Loucy (cell line): ENCODE data around the gene CRYL1.

ENCODE experiments used
- EZH2phosphoT487 ChIP-seq: fragments of 200-600 bp; IDR thresholded peaks from 2 replicates; pipeline ENCODE4 v1.6.1; 2018; ENCODE audit warnings: antibody characterized with exemption, mild to moderate bottlenecking, moderate library complexity, borderline replicate concordance
- TF ChIP-seq, protein P1 (sequence below): fragments of 200-600 bp; sonication (generic); conservative IDR thresholded peaks from 2 replicates; pipeline ENCODE4 v1.5.1; 2014; ENCODE audit warnings: mild to moderate bottlenecking, antibody characterized with exemption, low read length

DNA sequence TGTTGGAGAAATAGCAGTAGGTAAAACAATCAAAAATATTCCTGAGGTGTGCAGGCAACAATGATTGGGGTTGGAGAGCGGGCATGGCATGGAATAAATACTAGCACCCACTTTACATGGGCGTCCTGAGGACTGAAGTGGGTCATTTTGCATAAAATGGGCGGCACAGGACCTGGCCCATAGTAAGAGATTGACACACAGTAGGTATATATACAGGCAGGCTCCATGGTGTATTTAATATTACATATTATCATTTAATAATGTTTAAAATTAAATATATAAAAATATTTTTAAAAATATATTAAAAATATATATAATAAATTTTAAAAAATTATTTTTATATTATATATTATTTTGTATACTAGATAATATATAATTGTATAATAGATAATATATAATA, 48.3 kb downstream of the CRYL1 start:
- no peak for TF ChIP-seq EZH2phosphoT487
- TF ChIP-seq, protein P1, sequence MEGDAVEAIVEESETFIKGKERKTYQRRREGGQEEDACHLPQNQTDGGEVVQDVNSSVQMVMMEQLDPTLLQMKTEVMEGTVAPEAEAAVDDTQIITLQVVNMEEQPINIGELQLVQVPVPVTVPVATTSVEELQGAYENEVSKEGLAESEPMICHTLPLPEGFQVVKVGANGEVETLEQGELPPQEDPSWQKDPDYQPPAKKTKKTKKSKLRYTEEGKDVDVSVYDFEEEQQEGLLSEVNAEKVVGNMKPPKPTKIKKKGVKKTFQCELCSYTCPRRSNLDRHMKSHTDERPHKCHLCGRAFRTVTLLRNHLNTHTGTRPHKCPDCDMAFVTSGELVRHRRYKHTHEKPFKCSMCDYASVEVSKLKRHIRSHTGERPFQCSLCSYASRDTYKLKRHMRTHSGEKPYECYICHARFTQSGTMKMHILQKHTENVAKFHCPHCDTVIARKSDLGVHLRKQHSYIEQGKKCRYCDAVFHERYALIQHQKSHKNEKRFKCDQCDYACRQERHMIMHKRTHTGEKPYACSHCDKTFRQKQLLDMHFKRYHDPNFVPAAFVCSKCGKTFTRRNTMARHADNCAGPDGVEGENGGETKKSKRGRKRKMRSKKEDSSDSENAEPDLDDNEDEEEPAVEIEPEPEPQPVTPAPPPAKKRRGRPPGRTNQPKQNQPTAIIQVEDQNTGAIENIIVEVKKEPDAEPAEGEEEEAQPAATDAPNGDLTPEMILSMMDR: no peak
